Activated CD8-positive, alpha-beta memory T cell treated with anti-CD3 and anti-CD28 coated beads, Interleukin-2, amount 50 U/mL, for 24 hours (primary cell): ENCODE data around the gene NEFH.
"Not testable (repeated sequence)": the region's sequence is repeated elsewhere in the genome, so short reads cannot be mapped to it uniquely, and the experiment has no call there.

Experiments used
- DNase-seq: peaks from one replicate; pipeline ENCODE4 v3.0.0-alpha.2; 2020; ENCODE audit errors: extremely low read depth

The NEFH gene

GRCh38 chr22:29464581-29464980 is 15.4 kb upstream of the NEFH start:
- no peak for DNase-seq

DNA sequence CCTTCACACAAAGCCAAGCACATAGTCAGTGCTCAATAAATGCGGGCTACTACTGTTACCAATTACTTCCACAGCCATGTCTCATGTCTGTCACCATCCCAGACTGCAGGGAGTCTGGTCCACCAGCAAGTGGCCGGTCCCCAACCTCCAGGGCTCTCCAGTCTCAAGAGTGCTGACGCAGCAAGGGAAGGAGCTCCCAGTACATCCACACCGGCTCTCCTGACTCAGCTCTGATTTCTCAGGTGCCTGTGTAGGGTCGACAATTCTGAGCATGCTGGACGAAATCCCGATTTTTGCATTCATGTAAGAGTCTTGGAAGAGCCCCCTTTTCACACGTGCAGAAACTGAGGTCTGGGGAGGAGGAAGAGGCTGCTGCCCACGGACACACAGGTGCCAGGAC is 10.3 kb upstream of the NEFH start:
- no peak for DNase-seq

- no peak for DNase-seq
Observed at GRCh38 chr22:29470159-29470855, 9.7 kb upstream of the NEFH start.

GRCh38 chr22:29473001-29473400 is 7.0 kb upstream of the NEFH start:
- no peak for DNase-seq

DNA sequence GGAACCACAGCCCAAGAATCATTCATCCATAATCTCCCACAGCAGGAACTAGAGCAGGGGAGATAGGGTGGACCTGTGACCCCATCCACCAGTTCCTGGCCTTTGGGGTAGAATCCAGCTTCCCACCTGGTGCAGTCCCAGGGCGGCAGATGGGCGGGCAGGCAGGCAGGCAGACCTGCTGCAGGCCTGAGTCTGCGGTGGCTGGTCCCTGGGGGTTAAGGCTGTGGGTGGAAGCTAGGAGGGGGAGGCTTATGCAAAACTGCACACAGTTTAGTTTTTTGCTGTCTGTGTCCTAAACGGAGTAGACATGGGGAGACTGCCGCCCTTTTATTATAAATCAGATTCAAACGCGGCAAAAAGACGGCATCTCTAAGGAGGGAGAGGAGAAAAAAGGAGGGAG is 4.5 kb upstream of the NEFH start:
- no peak for DNase-seq

- DNase-seq: no peak
Observed at GRCh38 chr22:29476116-29476515, 3.9 kb upstream of the NEFH start.

DNA sequence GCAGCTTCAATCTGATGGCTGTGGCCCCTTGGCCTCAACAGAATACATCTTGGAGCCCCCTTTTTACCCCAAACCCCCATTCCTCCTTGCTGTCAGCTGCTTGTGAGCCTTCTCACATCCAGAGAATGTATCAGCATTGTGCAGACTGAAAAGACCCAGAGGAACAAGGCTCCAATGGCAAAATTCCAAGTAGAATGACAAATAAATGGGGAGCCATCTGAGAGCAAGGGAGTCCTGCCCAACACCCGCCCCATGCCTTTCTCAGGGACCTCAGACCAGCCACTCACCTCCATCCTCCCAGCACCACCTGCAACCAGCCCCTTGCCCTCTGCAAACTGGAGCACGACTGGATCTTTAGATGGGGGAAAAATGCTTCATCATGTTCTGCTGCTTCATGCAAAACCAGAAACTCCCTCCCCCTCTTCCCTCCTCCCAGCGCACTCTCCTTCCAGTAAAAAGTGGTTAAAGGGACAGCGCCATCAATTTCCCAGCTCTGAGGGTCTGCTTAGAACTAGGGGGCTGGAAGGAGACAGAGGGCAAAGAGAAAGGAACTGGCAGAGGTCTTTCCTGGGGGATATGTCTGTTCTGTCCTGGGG is 2.2 kb upstream of the NEFH start:
- no peak for DNase-seq

- DNase-seq: no peak
Observed at GRCh38 chr22:29478326-29479276, 1.4 kb upstream of the NEFH start.

- no peak for DNase-seq
Observed at GRCh38 chr22:29480262-29480511, 169 bp downstream of the NEFH start.

DNA sequence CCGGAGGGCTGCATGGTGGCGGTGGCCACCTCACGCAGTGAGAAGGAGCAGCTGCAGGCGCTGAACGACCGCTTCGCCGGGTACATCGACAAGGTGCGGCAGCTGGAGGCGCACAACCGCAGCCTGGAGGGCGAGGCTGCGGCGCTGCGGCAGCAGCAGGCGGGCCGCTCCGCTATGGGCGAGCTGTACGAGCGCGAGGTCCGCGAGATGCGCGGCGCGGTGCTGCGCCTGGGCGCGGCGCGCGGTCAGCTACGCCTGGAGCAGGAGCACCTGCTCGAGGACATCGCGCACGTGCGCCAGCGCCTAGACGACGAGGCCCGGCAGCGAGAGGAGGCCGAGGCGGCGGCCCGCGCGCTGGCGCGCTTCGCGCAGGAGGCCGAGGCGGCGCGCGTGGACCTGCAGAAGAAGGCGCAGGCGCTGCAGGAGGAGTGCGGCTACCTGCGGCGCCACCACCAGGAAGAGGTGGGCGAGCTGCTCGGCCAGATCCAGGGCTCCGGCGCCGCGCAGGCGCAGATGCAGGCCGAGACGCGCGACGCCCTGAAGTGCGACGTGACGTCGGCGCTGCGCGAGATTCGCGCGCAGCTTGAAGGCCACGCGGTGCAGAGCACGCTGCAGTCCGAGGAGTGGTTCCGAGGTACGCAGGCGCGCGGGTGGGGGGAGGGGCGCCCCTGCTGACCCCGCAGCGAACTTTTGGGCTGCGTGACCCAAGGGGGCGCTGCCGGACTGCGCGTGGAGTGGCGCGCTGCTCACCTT is 670 bp downstream of the NEFH start:
- DNase-seq: no peak

DNA sequence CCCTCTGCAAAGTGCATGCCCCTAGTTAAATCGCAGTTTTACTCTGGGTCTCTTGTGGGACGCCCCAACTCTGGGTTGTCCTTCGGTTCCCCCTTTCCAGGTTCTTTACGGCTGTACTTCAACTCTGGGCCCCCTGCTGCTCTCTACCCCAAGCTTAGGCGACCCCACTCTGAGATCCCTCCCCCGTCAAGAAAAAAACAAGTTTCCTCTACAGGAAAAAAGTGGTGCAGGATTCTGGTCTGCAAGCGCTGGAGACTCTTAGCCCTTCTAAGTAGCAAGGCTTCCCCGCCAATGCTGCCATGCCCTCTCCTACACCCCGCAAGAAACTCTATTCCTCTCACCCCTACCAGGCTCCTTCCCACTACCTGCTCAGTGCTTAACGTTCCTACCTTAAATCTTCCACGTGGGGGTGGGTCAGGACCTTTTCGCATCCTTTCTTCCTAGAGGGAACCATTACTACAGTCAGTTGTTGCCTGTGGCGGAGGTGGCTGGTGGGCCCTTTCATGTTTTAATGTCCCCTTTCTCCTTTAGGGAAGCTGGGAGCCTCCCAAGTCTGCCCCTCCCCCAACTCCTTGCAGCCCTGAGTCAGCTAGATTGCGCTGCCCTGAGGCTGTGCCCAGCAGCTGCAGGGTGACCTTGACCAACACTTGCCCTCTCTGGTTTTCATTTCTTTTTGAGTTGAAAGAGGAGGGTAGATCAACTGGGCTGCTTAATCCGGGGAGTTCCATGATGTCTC is 1.4 kb downstream of the NEFH start:
- DNase-seq: no peak

GRCh38 chr22:29482253-29482652 is 2.2 kb downstream of the NEFH start:
- DNase-seq: no peak

GRCh38 chr22:29482726-29483125 is 2.7 kb downstream of the NEFH start:
- no peak for DNase-seq

DNA sequence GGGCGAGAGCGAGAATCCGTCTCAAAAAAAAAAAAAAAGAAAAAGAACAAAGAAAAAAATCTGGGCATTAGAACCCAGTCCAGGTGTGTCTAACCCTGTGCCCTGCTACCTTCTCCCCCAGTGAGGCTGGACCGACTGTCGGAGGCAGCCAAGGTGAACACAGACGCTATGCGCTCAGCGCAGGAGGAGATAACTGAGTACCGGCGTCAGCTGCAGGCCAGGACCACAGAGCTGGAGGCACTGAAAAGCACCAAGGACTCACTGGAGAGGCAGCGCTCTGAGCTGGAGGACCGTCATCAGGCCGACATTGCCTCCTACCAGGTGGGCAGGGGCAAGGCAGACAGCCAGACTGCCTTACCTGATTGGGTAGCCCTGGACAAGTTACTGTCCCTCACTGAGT is 3.2 kb downstream of the NEFH start:
- no peak for DNase-seq

DNA sequence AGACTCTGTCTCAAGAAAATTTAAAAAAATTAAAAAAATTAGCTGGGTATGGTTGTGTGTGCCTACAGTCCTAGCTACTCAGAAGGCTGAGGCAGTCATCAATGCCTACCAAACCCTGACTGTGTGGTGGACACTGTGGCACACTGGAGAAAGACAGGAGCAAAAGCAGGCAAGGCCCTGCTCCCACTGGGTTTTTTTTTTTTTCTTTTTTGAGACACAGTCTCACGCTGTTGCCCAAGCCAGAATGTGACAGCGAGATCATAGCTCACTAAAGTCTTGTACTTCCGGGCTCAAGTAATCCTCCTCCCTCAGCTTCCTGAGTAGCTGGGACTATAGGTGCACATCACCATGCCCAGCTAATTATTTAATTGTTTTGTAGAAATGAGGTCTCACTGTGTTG is 4.6 kb downstream of the NEFH start:
- DNase-seq: no peak

- no peak for DNase-seq
Observed at GRCh38 chr22:29485448-29485847, 5.4 kb downstream of the NEFH start.

GRCh38 chr22:29487426-29487986 is 7.5 kb downstream of the NEFH start:
- no peak for DNase-seq

GRCh38 chr22:29489127-29489780 is 9.2 kb downstream of the NEFH start:
- not testable (repeated sequence) for DNase-seq

- DNase-seq: no peak
Observed at GRCh38 chr22:29491012-29491411, 11.0 kb downstream of the NEFH start.

GRCh38 chr22:29493636-29494035 is 13.6 kb downstream of the NEFH start:
- no peak for DNase-seq

DNA sequence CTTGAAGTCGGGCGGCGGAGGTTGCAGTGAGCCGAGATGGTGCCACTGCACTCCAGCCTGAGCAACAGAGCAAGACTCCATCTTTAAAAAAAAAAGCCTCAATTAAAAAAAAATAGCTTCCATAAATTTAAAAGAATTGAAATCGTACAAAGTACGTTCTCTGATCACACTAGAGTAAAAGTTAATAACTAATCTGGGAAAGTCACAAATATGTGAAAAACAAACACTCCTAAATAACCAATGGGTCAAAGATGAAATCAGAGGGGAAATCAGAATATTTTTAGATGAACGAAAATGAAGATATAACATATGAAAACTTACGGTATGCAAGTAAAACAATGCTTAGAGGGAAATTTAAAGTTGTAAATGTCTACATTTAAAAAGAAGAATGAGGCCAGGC is 19.8 kb downstream of the NEFH start:
- no peak for DNase-seq
